ENCODE data around the gene SLCO3A1.
A peak's percentile ranks its signal among the peaks of the same experiment; 100 is the strongest.

Gene SLCO3A1

GRCh38 chr15:92078270-92078669, 224.8 kb downstream of the SLCO3A1 start:
- H3K4me3 ChIP-seq (ENCODE audit: low read depth, low read length), result no peak overlapping the region
- DNase-seq (ENCODE audit: low read depth), result no peak
- no peak for TF ChIP-seq CTCF (IDR thresholded peaks at IDR 0.05; ENCODE audit: low read depth, low read length, missing control alignments)

GRCh38 chr15:92079047-92079446, 225.5 kb downstream of the SLCO3A1 start:
- TF ChIP-seq CTCF (IDR thresholded peaks at IDR 0.05; ENCODE audit: low read depth, low read length, missing control alignments), result peak; percentile 64
- DNase-seq (ENCODE audit: low read depth), result no peak
- no peak overlapping the region for H3K4me3 ChIP-seq (ENCODE audit: low read depth, low read length)

- no peak for TF ChIP-seq CTCF (IDR thresholded peaks at IDR 0.05; ENCODE audit: low read depth, low read length, missing control alignments)
- H3K4me3 ChIP-seq (ENCODE audit: low read depth, low read length), result no peak overlapping the region
- no peak for DNase-seq (ENCODE audit: low read depth)
Measured at GRCh38 chr15:92079647-92080255, 226.2 kb downstream of the SLCO3A1 start.

GRCh38 chr15:92082006-92082843, 228.7 kb downstream of the SLCO3A1 start:
- peak; percentile 88 for TF ChIP-seq CTCF (IDR thresholded peaks at IDR 0.05; ENCODE audit: low read depth, low read length, missing control alignments)
- DNase-seq (ENCODE audit: low read depth), result no peak
- no peak overlapping the region for H3K4me3 ChIP-seq (ENCODE audit: low read depth, low read length)

GRCh38 chr15:92083190-92083589, 229.7 kb downstream of the SLCO3A1 start:
- no peak for DNase-seq (ENCODE audit: low read depth)
- no peak for TF ChIP-seq CTCF (IDR thresholded peaks at IDR 0.05; ENCODE audit: low read depth, low read length, missing control alignments)
- no peak overlapping the region for H3K4me3 ChIP-seq (ENCODE audit: low read depth, low read length)

- no peak for TF ChIP-seq CTCF (IDR thresholded peaks at IDR 0.05; ENCODE audit: low read depth, low read length, missing control alignments)
- H3K4me3 ChIP-seq (ENCODE audit: low read depth, low read length), result no peak overlapping the region
- no peak for DNase-seq (ENCODE audit: low read depth)
Measured at GRCh38 chr15:92087211-92087610, 233.7 kb downstream of the SLCO3A1 start.
